Adipose tissue (tissue), 3 donors: ENCODE data around the gene AP2S1. TPM values are rescaled to one million over a fixed set of nuclear protein-coding genes. Genes with fewer than 3 reads are reported as not detected.
"Not testable (repeated sequence)": the region's sequence is repeated elsewhere in the genome, so short reads cannot be mapped to it uniquely, and the experiment has no call there.

Experiments
- H3K27ac ChIP-seq: one replicate; pipeline ENCODE4 v1.5.1; 2013; ENCODE audit warnings: low read depth, low read length
- WGBS, 3 donors: extraction: QIAGEN DNeasy Blood & Tissue Kit; methylation state at CpG; one replicate each; pipeline ENCODE4 v1.1.7; 2013; 5-methylcytosine and 5-hydroxymethylcytosine counted together
- polyA plus RNA-seq, 3 donors: library from polyadenylated mRNA; stranded (reverse); fragments of 200-250 nt; gene quantifications; one replicate each; pipeline ENCODE4 v1.2.3, GENCODE V29; 2013
- donor health status: healthy with polysubstance abuse.
- donor health status: Bipolar disorder and iron deficiency.
- donor health status: healthy.

The AP2S1 gene
- polyA plus RNA-seq, 3 donors = 60.1 to 160 (median 151) TPM

DNA sequence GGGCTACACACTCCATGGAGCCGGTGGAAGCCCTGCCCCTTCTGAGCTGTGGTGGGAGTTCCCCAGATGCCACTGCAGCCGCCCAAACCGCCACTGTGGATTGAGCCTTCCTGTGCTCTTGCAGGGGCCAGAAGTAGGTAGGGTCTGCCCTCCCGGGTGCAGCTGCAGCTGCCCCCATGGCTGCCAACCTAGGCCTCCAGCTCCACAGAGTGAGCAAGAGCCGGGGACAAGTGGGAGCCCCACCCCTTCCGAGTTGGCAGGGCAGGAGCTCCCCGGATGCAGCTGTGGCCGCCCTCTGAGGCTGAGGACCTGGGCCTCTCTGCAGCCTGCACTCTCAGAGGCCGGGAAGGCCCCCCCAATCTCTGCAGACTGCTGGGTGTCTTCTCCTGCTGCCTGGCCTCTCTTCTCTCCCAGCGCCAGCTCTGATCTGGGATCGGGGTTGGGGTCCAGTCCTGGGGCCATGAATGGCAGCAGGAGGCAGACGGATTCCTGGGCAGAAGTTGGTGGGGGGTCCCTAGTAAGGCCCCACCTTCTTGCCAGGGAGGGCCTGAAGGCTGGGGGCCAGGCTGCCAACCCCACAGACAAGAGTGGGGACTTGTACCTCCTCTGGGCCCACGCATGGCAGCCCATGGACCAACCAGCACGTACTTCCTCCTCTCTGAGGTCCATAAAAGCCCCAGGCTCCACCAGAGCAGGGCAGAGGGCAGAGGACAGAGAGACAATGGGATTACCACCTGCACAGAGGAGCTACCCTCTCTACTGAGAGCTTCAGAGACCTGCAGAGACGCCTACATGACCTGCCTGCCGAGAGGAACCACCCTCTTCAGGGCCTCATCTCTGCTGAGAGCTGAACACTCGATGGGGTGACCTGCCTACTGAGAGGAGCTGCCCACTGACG, 28.9 kb downstream of the AP2S1 start:
- 58 to 75% (median 62%) methylated on average over 18 of the region's 18 CpGs for WGBS, 3 donors
- no peak overlapping the region for H3K27ac ChIP-seq

DNA sequence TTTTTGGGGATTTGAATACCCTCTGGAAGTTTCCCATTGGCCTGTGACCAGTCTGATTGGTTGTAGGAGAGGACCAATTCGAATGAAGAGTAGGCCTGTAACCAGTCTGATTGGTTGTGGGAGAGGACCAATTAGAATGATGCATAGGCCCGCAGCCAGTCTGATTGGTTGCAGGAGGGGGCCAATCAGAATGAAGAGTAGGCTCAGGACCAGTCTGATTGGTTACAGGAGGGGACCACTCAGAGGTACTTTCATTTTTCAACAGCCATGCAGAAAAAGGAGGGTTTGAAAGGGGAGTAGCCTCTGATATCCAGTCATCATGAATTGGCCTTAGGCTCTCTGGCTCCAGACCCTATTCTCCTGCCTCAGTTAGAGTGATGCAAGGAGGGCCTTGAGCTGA, 31.8 kb downstream of the AP2S1 start:
- no peak overlapping the region for H3K27ac ChIP-seq
- 86 to 95% (median 92%) methylated on average over 2 of the region's 2 CpGs for WGBS, 3 donors

DNA sequence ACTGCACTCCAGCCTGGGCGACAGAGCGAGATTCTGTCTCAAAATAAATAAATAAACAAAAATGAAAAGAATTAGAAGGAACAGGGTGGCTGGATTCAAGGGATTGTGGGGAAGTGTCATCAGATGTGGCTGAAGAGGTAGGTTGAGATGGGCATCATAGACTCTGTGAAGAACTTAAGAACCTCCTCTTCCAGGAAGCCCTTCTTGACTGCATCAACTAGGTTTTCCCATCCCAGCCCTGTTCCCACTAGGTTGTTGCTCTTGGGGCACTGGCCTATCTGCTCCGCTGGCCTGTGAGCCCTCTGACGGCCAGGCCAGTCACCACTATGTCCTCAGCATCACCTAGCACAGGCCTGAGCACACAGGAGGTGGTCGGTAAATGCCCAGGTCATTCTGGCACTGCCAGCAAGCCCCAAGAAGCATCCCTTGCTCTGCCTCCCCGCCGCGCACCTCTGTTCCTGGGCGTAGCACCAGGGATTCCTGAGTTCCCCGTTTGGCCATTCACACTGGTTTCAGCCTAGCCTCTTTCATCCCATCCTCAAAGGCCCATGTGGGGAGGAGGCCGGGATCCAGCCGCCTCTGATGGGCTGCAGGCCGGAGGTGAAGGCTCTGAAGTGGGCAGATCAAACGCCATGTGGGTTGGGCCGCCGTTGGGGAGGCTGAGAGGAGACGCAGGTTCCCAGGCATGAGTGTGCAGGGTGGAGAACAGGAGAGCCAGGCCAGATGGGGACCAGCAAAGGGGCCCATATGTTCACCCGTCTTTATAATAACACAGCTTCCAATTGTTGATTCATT, 34.6 kb downstream of the AP2S1 start:
- no peak overlapping the region for H3K27ac ChIP-seq
- WGBS, 3 donors = 77 to 83% (median 78%) methylated on average over 18 of the region's 18 CpGs

DNA sequence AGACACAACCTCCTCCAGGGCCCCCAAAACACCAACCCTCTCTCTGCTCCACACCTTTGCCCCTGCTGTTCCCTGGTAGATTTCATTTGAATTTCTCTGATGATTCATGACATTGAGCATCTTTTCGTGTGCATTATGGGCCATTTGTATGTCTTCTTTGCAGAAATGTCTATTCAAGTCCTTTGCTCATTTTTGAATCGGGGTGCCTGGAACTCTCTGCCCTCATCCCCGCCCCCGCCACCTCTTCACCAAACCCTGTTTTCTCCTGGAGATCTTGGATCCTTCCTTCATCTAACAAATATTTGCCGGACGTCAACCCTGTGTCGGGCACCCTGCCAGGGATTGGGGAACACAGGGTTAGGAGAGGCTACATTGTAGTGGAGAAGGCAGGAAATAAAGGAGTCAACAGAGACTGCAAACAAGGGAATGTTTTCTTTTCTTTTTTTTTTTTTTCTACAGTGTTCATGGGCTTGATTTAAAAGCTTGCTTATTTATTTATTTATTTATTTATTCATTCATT, 36.7 kb downstream of the AP2S1 start:
- no peak overlapping the region for H3K27ac ChIP-seq
- WGBS, 3 donors = 20 to 51% (median 41%) methylated on average over 7 of the region's 7 CpGs

DNA sequence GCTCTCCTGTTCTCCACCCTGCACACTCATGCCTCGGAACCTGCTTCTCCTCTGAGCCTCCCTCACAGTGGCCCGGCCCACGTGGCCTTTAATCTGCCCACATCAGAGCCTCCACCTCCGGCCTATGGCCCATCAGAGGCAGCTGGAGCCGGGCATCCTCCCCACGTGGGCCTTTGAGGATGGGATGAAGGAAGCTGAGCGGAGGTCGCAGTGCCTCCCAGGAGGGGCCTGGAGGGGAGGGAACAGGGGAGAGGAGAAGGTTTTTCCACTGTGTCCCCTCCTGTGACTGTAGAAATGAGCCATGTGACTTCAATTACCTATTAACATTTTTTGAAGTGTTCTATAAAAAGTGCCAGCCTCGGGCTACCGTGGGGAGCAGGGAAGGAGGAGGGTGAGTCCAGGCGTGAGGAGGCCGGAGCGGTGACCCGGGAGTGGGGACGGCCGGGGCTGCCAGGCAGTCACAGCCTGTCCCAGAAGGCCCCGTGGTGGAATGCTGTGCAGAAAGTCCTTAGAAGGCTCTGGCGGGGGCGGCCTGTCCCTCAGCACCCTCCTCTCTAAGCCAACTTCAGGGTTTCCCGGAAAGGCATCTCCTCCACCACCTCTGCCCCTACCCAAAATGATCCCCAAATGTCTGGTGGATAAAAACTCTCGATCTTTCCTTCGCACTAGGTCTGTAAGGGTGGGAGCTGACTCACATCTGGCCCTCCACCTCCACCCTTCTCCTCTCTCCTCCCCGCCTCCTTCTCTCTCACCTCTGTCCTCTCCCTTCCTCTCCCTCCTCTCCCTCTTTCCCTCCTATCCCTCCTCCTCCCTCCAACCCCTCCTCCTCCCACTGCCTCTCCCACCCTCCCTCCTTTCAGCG, 37.4 kb downstream of the AP2S1 start:
- no peak overlapping the region for H3K27ac ChIP-seq
- WGBS, 3 donors = 70 to 73% (median 72%) methylated on average over 24 of the region's 24 CpGs

DNA sequence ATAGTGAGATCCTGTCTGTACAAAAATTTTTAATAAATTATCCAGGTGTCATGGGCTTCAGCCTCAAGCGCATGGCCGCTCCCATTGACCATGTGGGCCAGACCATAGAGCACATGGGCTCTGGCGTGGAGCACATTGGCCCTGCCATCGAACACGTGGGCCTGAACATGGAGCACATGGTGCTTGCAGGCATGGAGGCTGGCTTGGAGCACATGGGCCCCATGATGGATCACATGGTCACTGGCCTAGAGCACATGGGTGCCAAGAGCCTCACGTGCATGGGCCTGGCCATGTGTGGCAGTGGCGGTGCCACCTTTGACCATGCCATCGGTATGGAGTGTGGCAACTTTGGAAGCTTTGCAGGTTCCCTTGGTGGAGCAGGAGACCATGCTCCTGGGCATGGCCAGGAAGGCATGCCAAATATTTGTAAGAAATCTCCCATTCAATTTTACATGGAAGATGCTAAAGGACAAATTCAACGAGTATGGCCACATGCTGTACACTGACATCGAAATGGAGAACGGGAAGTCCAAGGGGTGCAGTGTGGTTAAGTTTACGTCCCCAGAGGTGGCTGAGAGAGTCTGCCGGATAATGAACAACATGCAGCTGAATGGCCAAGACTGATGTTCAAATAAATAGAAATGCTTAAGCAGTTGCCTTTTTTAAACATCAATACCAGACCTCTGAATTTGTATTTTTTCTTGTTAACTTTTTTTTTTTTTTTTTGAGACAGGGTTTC, 40.9 kb downstream of the AP2S1 start:
- no peak overlapping the region for H3K27ac ChIP-seq
- 88 to 91% (median 89%) methylated on average over 13 of the region's 13 CpGs for WGBS, 3 donors

DNA sequence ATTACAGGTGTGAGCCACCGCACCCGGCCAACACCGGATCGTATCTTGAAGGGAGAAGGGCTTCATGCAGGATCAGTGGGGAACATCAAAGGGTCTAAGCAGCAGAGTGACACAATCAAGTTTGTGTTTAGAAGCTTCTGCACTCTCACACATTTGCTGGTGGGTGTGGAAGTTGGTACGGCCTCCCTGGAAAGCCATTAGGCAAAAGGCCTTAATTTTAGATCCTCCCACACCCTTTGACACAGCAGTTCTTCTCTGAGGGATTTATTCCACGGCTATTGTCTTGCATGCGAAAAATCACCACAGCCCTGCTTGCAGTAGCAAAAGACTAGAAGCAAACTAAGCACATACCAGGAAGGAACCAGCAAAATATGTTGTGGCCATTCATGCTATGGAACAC, 44.0 kb downstream of the AP2S1 start:
- WGBS, 3 donors = 60 to 82% (median 79%) methylated on average over 7 of the region's 7 CpGs
- H3K27ac ChIP-seq = no peak overlapping the region

DNA sequence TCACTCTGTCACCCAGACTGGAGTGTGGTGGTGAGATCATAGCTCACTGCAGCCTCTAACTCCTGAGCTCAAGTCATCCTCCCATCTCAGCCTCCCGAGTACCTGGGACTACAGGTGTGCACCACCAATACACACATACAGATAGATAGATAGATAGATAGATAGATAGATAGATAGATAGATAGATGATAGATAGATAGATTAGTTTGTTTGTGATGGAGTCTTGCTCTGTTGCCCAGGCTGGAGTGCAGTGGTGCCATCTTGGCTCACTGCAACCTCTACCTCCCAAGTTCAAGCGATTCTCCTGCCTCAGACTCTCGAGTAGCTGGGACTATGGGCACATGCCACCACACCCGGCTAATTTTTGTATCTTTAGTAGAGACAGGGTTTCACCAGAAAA, 46.2 kb downstream of the AP2S1 start:
- WGBS, 3 donors = 89 to 95% (median 94%) methylated on average over 4 of the region's 4 CpGs
- H3K27ac ChIP-seq = not testable (repeated sequence)

DNA sequence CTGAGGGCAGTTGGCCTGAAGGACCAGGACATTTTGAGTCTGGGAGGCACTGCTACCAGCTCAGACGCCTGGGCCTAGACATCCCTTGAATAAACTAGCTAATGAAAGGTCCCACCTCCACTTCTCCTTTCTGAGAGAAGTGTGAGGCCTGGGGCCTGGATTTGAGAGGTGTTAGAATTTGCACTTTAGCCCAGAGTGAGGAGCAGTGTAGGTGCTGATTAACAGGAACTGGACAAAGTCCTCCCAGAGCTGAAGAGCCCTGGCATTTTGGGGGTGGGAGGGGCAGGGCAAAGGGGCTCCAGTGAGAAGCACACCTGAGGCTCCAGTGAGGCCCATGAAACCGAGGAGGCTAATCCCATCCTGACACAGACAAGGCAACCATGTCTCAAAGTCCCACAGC, 47.1 kb downstream of the AP2S1 start:
- WGBS, 3 donors = 75 to 80% (median 75%) methylated on average over 2 of the region's 2 CpGs
- H3K27ac ChIP-seq = no peak overlapping the region

DNA sequence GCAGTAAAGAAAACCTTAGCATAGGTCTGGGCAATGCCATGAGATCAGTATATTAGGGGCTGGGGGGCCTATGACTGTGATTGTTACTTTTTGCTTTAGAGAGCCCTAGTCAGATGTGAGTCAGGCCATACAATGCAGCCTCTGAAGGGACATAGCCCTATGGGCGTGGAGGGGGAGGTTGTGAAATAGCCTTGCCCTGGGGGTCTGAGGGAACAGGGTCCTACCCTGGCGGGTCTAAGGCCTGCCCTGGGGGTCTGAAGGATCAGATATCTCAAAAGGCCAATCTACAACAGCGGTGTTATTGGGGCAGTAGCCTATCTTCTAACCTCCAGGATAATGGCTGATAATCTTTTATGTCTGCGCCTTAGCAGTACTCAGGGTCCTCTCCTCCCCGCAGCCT, 48.5 kb downstream of the AP2S1 start:
- H3K27ac ChIP-seq = no peak overlapping the region
- 90 to 95% (median 90%) methylated on average over 5 of the region's 5 CpGs for WGBS, 3 donors

DNA sequence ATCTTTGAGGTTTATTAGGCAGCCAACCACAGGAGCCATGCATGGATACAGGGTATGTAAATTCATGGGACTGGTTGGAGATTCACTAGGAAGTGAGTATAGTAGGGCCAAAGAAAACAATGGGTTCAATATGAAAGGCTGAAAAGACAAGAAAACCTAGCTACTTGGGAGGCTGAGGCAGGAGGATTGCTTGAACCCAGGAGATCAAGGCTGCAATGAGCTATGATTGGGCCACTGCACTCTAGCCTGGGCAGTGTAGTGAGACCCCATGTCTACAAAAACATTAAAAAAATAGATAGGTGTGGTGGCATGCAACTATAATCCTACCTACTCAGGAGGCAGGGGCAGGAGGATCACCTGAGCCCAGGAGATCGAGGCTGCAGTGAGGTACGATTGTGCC, 51.9 kb downstream of the AP2S1 start:
- 92 to 99% (median 97%) methylated on average over 2 of the region's 2 CpGs for WGBS, 3 donors
- no peak overlapping the region for H3K27ac ChIP-seq

DNA sequence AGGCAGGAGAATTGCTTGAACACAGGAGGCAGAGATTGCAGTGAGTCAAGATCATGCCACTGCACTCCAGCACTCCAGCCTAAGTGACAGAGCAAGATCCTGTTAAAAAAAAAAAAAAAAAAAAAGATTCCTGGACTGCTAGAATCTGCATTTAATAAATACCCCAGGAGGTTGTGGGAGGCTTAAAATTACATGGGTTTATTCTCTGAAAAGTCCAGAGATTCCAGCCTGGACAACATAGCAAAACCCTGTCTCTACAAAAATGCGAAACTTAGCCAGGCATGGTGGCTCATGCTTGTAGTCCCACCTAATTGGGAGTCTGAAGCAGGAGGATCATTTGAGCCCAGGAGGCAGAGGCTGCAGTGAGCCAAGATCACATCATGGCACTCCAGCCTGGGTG, 52.8 kb downstream of the AP2S1 start:
- H3K27ac ChIP-seq = no peak overlapping the region
- WGBS, 3 donors = 91 to 100% (median 98%) methylated on average over 1 of the region's 1 CpG

DNA sequence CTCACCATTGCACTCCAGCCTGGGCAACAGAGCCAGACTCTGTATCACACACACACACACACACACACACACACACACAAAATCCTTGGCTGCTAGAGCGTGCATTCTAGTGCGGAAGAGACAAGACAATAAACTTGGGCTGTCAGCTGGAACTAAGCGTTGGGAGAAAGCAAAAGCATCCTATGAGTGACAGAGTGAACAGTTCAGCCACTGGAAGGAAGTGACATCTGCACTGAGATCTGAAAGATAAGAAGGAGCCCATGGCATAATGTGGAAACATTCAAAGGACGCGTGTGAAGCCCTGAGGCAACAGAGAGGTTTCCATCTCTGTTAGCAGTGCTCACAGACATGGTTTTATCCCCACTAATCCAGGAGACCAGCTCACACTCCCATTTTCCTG, 58.7 kb downstream of the AP2S1 start:
- WGBS, 3 donors = 40 to 66% (median 56%) methylated on average over 5 of the region's 5 CpGs
- no peak overlapping the region for H3K27ac ChIP-seq

DNA sequence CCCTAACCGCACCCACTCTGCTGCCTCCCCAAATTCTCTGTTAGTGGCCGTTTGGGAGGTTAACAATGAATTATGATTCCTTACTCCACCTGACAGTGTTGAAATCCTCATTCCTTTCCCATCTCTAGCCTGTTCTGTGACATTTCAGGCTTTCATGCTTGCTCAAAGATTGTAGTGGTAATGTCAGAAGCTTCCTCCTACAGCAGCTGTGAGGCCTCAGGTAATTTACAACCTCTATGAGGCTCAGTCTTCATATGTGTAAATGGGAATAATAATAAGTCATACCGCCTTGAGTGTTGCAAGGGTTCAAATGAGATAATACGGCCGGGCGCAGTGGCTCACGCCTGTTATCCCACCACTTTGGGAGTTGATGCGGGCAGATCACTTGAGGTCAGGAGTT, 61.3 kb downstream of the AP2S1 start:
- H3K27ac ChIP-seq = no peak overlapping the region

DNA sequence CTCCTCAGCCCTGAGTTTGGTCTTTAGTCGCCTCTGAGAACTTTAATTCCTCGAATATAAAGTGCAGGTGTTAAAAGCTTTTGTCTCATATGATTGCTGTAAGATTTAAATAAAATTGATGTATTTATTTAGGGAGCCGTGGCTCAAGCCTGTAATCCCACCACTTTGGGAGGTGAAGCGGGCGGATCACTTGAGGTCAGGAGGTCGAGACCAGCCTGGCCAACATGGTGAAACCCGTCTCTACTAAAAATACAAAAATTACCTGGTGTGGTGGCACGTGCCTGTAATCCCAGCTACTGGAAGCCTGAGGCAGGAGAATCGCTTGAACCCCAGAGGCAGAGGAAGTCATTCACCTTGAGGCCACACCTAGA, 61.7 kb downstream of the AP2S1 start:
- H3K27ac ChIP-seq = no peak overlapping the region
- 55 to 67% (median 63%) methylated on average over 9 of the region's 9 CpGs for WGBS, 3 donors

More for the DNA sequence above, 61.3 kb downstream of the AP2S1 start:
- 88 to 91% (median 88%) methylated on average over 8 of the region's 8 CpGs for WGBS, 3 donors

DNA sequence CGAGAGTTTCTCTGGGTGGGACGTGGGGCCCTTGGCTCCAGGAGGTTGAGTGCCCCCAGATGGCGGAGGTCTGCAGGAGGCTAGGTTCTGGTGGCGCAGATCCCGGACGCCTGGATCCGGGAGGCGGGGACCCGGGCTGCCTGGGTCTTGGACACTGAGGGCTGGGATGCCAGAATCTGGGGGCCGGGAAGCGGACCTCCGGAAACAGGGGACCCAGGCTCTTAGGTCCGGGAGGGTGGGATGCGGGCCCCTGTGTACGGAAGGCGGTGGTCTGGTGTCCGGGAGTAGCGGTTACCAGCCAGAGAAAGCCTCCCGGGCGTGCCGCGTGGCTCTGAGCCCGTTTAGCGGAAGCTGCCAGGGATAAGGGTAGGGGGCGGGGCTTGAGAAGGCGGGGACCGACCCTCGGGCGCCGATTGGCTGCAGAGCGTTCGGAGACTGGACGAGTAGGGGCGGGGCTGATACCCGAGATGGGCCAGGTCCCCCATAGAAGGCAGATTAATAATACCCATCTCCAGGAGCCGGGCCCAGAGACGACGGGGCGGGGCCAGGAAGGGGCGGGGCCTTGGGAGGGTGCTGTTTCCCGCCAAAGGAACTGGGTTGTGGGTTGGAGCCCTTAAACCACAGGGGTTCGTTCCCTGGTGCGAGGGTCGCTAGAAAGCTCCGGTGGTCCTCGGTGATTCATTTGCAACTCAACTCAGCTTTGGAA, 62.2 kb downstream of the AP2S1 start, which contains the start of gene SLC1A5:
Gene SLC1A5, minus strand, starts transcription at position 333 of the 706 bp plus-strand sequence. CDS start 629 bp downstream, outside the sequence.
- peak within 1 kb of the TSS; percentile 93 for H3K27ac ChIP-seq
- WGBS, 3 donors = 1 to 2% (median 1%) methylated on average over 36 to 46 of the region's 46 CpGs
